Stimulated activated CD4-positive, alpha-beta T cell treated with anti-CD3 and anti-CD28 coated beads, Interleukin-2, amount 100 ng/mL, for 4 hours (primary cell): ENCODE results near the gene GPX8.
A peak's percentile ranks its signal among the peaks of the same experiment; 100 is the strongest.

ENCODE experiments used
- DNase-seq: peaks from one replicate; pipeline ENCODE4 v3.0.0-alpha.2; 2020; ENCODE audit warnings: low read depth

The GPX8 gene

DNA sequence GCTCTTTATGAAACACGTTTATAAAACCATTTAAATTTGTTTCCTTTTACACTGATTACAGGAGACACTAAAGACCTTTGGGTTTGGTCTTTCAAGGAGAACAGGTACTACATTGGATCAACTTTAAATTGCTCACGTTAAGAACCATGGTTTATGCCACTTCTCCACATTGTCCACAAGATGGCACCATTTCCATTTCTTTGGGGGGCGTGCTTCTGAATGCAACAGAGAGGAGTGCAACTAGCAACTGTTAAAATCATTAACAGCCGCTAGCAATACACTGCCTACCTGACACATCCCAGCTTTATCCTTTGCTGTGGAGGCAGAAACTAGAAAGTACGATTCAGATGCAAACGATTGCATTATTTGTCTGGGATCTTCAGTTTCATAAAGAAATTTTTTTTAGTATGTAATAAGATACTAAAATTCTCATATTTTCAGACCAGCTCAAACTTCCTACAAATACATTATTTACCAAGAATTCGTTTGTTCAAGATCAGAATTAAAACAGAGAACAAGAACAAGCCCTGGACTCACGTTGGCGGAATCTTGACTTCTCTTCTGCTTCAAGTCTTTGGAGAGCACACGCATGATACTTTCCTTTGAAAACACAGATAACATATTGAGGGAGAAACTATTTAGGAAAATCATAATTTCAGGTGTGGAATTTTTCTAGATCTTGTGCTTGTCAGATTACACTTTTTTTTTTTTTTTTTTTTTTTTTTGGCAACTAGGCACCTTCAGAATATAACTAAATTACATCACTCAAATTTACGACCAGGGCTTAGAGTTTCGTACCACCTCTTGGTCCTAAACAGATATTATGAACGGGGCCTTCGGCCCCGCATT is 12.3 kb downstream of the GPX8 start:
- DNase-seq, result peak; percentile 45

DNA sequence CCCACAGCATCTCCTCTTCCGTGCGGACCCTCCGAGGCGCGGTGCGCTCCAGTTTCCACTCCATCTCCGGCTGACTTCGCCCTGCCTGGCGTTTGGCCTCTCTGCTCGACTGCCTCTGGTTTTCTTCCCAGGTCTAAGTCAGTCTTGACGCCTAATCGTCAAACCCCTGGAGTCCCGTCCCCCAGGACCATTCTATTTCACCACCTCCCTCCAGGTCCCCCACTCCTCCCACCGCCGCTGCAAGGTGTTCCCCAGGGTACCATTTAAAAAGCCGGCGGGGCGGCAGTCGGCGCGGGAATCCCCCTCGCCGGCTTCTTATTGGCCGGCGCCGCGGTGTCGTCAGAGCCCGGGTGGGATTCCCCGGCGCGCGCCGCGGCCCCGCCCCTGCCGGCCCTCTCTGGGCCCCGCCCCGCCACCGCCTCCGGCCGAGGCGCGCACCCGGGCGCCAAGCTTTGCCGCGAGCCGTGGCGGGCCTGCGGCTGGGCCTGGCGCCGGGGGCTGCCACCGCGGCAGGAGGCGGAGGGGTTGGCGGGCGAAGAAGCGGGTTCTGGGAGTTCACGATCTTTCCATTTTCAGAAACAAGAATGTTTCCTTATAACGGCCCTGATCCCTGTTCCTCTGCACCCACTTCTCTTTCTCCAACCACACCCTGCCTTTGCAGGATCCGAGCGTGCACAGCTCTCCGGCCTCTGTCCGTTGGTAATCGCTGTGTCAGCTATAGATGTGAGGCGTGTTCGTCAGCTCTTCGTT is 13.1 kb downstream of the GPX8 start, which contains the start of gene CDC20B:
Gene CDC20B, minus strand, starts transcription at position 241 of the 750 bp plus-strand sequence. Its CDS starts 177 bp downstream, at position 64.
- DNase-seq, result peak; percentile 69

DNA sequence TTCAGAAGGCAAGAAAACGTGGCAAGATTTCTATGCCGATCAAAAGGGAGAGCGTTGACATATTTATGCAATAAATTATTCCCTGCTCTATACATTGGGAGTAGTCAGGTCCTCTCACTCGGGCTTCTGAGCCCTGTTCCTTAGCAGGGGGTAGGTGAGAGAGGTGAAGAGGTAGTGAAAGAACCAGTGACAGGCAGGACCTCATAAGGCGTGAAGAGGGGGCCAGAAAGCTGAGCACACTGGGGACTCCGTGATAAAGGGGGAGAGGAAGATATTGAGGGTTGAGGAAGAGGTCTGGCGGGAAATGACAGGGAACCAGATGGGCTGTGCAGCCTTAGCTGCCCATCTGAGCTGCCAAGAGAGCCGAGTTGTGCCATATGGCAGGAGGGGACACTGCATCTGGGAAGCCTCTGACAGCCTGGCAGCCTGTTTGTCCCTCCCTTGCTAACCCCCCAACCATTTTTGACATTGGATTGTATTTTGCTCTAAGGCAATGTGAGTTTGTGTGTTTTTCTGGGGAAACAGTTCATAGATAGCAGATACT is 13.8 kb downstream of the GPX8 start:
- DNase-seq, result no peak

- DNase-seq, result no peak
Observed at GRCh38 chr5:55175781-55176175, 15.8 kb downstream of the GPX8 start.

- no peak for DNase-seq
Observed at GRCh38 chr5:55176176-55176818, 16.3 kb downstream of the GPX8 start.

DNA sequence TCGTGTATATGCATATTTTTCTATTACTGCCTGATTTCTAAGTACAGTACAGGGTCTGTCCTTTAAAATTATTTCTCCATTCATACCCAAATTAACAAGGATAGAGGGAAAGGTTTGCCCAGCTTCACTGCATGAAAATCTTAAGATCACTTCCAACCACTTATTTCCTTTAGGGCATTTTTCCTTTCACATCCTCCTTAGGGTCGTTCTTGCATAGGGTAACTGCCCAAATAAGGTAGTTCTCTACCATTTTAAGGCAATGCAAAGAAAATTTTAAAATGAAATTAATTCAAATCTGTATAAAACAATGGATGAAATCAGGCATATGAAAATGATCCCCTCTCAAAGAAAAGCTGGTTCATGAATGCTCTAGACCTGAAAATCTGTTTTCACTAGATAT is 17.1 kb downstream of the GPX8 start:
- no peak for DNase-seq

DNA sequence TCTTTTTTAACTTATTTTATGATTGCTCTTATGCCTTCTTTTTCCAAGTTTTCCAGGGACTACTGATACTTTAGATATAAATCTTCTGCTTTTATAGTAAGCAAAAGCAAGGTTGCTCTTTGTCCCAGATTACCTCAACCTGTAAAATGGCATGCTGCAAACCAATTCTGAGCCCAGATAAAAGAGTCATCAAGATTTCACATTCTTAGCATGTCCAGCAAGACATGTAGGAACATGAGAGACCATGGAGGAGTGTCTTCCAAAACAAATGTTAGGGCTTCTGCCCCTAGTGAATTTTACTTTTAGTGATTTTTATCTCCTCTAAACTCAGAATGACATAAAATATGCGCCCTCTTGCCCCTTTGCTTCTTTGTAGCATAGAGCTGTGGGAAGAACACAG is 20.0 kb downstream of the GPX8 start:
- DNase-seq, result no peak

DNA sequence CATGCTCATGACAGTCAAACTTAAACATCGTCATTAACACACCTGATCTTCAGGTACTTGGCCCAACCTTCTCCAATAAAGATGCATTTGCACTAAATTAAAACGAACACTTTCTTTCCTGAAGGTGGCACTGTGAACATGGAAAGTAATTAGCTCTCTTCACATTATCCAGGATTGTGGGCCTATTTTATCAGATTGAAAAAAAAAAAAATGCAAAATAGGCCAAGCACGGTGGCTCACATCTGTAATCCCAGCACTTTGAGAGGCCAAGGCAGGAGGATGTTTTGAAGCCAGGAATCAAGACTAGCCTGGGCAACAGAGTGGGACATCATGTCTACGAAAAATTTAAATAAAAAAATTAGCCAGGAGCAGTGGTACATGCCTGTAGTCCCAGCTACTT is 27.4 kb downstream of the GPX8 start:
- no peak for DNase-seq

DNA sequence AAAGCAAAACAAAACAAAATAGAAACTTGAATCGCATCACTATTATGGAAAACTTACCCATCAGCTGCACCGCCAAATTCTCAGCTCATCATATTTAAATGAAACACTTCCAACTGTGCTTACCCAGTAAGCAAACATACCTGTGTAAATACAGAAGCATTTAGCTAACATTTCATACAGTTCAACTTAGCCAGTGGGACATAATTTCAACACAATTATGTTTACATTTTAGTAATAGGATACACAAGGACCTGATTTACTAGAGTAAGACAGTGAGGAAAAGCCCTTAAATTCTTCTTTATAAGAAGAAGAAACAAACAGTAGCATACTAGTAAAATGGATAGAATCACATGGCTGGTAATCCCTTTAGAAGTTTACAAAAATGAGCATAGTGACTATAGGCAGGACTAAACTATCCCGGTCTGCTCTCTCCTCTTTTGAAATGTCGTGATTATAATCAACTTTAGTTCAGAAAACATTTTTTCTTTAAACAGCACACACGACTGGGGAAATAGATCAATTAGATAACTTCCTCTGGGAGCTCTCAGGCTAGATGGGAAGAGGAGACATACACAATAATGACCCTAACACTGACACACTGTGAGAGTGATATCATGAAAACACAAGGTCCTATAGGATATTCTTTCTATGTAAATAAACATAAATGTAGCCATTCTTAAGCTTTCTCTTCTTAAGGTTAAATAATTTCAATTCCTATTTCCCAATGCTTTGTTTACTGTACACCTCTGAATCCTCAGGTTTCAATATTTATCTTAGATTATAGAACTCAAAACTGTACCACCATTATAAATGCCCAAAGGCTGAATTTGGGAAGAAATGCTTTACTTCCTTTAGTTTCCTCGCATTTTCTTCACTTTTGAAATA is 28.9 kb downstream of the GPX8 start:
- DNase-seq, result no peak

GRCh38 chr5:55191165-55191564 is 31.2 kb downstream of the GPX8 start:
- no peak for DNase-seq

- no peak for DNase-seq
Observed at GRCh38 chr5:55205001-55205400, 45.0 kb downstream of the GPX8 start.

DNA sequence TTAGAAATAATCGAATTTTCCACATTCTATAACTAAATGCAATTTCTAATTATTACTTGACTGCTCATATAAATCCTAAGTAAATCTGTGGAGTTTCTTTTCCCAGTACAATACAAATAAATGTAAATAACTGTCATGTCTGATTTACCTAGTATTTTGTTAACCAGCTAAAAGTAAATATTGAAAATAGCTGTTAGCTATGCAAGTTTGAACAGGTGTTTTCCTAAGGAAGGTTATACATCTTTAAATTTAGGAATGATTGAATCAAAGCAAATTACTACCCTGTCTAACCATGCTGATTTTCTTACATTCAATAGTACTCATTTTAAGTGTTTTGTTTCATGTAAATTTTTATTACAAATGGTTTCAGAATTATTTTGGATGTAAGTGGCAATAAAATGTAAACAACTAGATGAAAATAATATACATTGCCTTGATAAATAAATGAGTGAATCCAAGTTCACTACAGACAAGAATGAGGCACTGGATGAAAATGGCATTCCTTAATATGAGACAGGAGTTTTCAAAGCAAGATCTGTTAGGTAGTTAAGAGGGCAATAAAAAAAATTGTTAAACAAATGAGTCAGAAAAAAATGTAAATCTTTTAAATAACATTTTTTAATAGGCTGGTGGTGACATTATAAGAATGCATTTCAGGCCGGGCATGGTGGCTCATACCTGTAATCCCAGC is 51.4 kb downstream of the GPX8 start:
- DNase-seq, result no peak
